HepG2 (cell line): ENCODE measurements around the gene PLA2G2A. TPM values are rescaled to one million over a fixed set of nuclear protein-coding genes. Genes with fewer than 3 reads are reported as not detected.

Experiments
- ATAC-seq: fragments of 200-7000 bp; cut with Tn5 transposase; 3 replicates; pipeline ENCODE4 v1.9.1; 2020; ENCODE audit warnings: mild to moderate bottlenecking, moderate library complexity
- Bru-seq: library from RNA; stranded (reverse); fragments of 400-500 nt; gene quantifications from one replicate; lab custom pipeline; 2021; lab: Mats Ljungman, UMichigan
- BruChase-seq, 2 experiments: library from RNA; stranded (reverse); fragments of 400-500 nt; gene quantifications; one replicate each; lab custom pipeline; 2021; lab: Mats Ljungman, UMichigan
- BruUV-seq: library from RNA; stranded (reverse); fragments of 400-500 nt; replicated peaks from 2 replicates; lab custom pipeline; 2021; lab: Mats Ljungman, UMichigan
- CTCF ChIA-PET: fragments of 300-600 bp; formaldehyde crosslinking; extraction: SDS; loops from one replicate; lab custom pipeline; 2021; ENCODE audit warnings: low total read pairs, inconsistent platforms, low intra/inter-chr PET ratio; lab: Yijun Ruan, JAX
- POLR2A ChIA-PET: fragments of 350-600 bp; sonication (Branson Sonifier 250); formaldehyde crosslinking; loops from one replicate; lab custom pipeline; 2020; ENCODE audit warnings: antibody characterized with exemption, inconsistent platforms; lab: Yijun Ruan, JAX
- DNase-seq: peaks from one replicate; pipeline ENCODE4 v3.0.0-alpha.2; 2015; ENCODE audit warnings: low spot score
- FAIRE-seq: peaks from 3 replicates; lab custom pipeline; 2011; peaks lifted over from hg19 to GRCh38; lab: Jason Lieb, UNC
- H2AFZ ChIP-seq: one replicate; pipeline ENCODE4 v1.6.1; 2011; ENCODE audit warnings: low read length, inconsistent platforms
- H3K27ac ChIP-seq: fragments of 300-600 bp; 3 replicates; pipeline ENCODE4 v1.8.0; 2011; ENCODE audit warnings: mixed run types, mild to moderate bottlenecking, mixed read lengths, low read length, inconsistent platforms; ENCODE audit not compliant: insufficient read depth; ENCODE audit errors: extremely low read length
- H3K27me3 ChIP-seq, 2 experiments: fragments of 200-600 bp in 1 of 2; 2 replicates in 1 of 2; 3 replicates in 1 of 2; pipeline versions ENCODE4 v1.6.0 to v1.8.0; 2011; ENCODE audit warnings: low read length in 2 of 2, mild to moderate bottlenecking in 2 of 2, moderate library complexity in 2 of 2, inconsistent platforms in 1 of 2; ENCODE audit not compliant: insufficient read depth in 2 of 2, control insufficient read depth in 1 of 2
- H3K36me3 ChIP-seq, 2 experiments: fragments of 200-600 bp in 1 of 2; replicated peaks in 1 of 2; 2 replicates in 1 of 2; 3 replicates in 1 of 2; pipeline versions ENCODE4 v1.5.1 to v1.8.0; 2011; ENCODE audit warnings: low read length in 2 of 2, inconsistent platforms in 1 of 2; ENCODE audit not compliant: insufficient read depth in 2 of 2, control insufficient read depth in 1 of 2
- H3K4me1 ChIP-seq: 2 replicates; pipeline ENCODE4 v1.5.1; 2012; ENCODE audit warnings: low read length, inconsistent platforms; ENCODE audit not compliant: insufficient read depth
- H3K4me2 ChIP-seq: 2 replicates; pipeline ENCODE4 v1.6.0; 2011; ENCODE audit warnings: low read depth, low read length, inconsistent platforms
- H3K4me3 ChIP-seq, 3 experiments: fragments of 200-600 bp in 1 of 3; sonication (generic), shearing (Covaris generic) in 1 of 3; replicated peaks in 1 of 3; 2 replicates each; pipeline ENCODE4 v1.5.1; 2011 to 2016; ENCODE audit warnings: low read length in 3 of 3, inconsistent platforms in 2 of 3, low read depth in 2 of 3, mild to moderate bottlenecking in 2 of 3, control low read depth in 1 of 3, mixed read lengths in 1 of 3; ENCODE audit not compliant: insufficient read depth in 1 of 3
- H3K79me2 ChIP-seq: one replicate; pipeline ENCODE4 v1.6.1; 2011; ENCODE audit warnings: low read length, inconsistent platforms; ENCODE audit not compliant: insufficient read depth
- H3K9ac ChIP-seq: 2 replicates; pipeline ENCODE4 v1.6.0; 2011; ENCODE audit warnings: mild to moderate bottlenecking, low read depth, low read length, inconsistent platforms; ENCODE audit not compliant: insufficient read depth
- H3K9me3 ChIP-seq: 2 replicates; pipeline ENCODE4 v1.5.1; 2012; ENCODE audit warnings: mild to moderate bottlenecking, low read length
- H4K20me1 ChIP-seq: 2 replicates; pipeline ENCODE4 v1.6.0; 2011; ENCODE audit warnings: inconsistent platforms, mild to moderate bottlenecking, low read length, moderate library complexity; ENCODE audit not compliant: insufficient read depth
- BATF2 ChIP-seq: sonication (generic); formaldehyde crosslinking; IDR thresholded peaks from 2 replicates; pipeline ENCODE4 v1.8.0; 2022; ENCODE audit warnings: mild to moderate bottlenecking, missing genetic modification reagents, moderate library complexity
- MBD4 ChIP-seq: IDR thresholded peaks from 2 replicates; pipeline ENCODE4 v1.6.1; 2012; ENCODE audit warnings: low read length, inconsistent platforms, borderline replicate concordance
- PAWR ChIP-seq: sonication (generic); formaldehyde crosslinking; IDR thresholded peaks from 2 replicates; pipeline ENCODE4 v1.4.0; 2020; ENCODE audit warnings: missing genetic modification reagents, mild to moderate bottlenecking, borderline replicate concordance
- SAP130 ChIP-seq: IDR thresholded peaks from 2 replicates; pipeline ENCODE4 v1.6.1; 2016; ENCODE audit warnings: low read depth
- SP140L ChIP-seq: sonication (generic); formaldehyde crosslinking; IDR thresholded peaks from 2 replicates; pipeline ENCODE4 v1.4.0; 2020; ENCODE audit warnings: missing genetic modification reagents, borderline replicate concordance
- SP5 ChIP-seq: IDR thresholded peaks from 2 replicates; pipeline ENCODE4 v1.6.1; 2016; ENCODE audit warnings: low read depth, borderline replicate concordance
- TCF12 ChIP-seq, 2 experiments: fragments of 450-650 bp in 1 of 2; sonication (generic) in 1 of 2; formaldehyde crosslinking in 1 of 2; IDR thresholded peaks; 2 replicates each; pipeline versions ENCODE4 v1.6.1 to v1.8.0; 2017 to 2022; ENCODE audit warnings: antibody characterized with exemption in 1 of 2, mild to moderate bottlenecking in 1 of 2, missing genetic modification reagents in 1 of 2, moderate library complexity in 1 of 2
- THAP7 ChIP-seq: sonication (generic); formaldehyde crosslinking; IDR thresholded peaks from 2 replicates; pipeline ENCODE4 v1.8.1; 2023; ENCODE audit warnings: mild to moderate bottlenecking, missing genetic modification reagents
- ZSCAN29 ChIP-seq: sonication (generic); formaldehyde crosslinking; conservative IDR thresholded peaks from 2 replicates; pipeline ENCODE4 v1.4.0; 2020; ENCODE audit warnings: mild to moderate bottlenecking, missing genetic modification reagents
- WGBS: methylation state at CpG from one replicate; pipeline ENCODE4 v1.1.6; 2017; ENCODE audit warnings: low lambda C conversion rate; 5-methylcytosine and 5-hydroxymethylcytosine counted together
- in situ Hi-C: cut with HindIII; loops from 2 replicates; pipeline ENCODE4 v1.10.0; 2017; ENCODE audit warnings: low pct_unique_long_range_greater_than_20kb; ENCODE audit not compliant: extremely low pct_ligation_motif_present
- intact Hi-C: fragments of 100-400 bp; cut with micrococcal nuclease; formaldehyde crosslinking; loops from one replicate; pipeline ENCODE4 v1.10.0; 2022; ENCODE audit not compliant: unreplicated experiment
- long read RNA-seq, 2 experiments: library from RNA in 1 of 2; library from polyadenylated mRNA in 1 of 2; stranded (forward) in 1 of 2; unstranded in 1 of 2; transcript quantifications; one replicate each; pipeline ENCODE4 v2.0.0, GENCODE V29; 2019 to 2022
- polyA minus RNA-seq, 3 experiments: library from RNA; depleted of rRNA, polyadenylated mRNA; stranded (reverse); fragments of >200 nt; gene quantifications; 2 replicates each; pipeline ENCODE4 v1.2.3, GENCODE V29; 2011; ENCODE audit warnings: low replicate concordance in 1 of 3
- polyA plus RNA-seq, 8 experiments: library from polyadenylated mRNA; depleted of rRNA in 3 of 8; stranded (reverse) in 7 of 8; unstranded in 1 of 8; fragments of >200 nt; fragmentation: Illumina TruSeq in 4 of 8; extraction: Trizol in 4 of 8; gene quantifications; 2 replicates each; pipeline versions ENCODE4 v1.2.1 to v1.2.3, GENCODE V29; 2011 to 2016; ENCODE audit warnings: low read depth in 4 of 8, missing spikeins in 1 of 8, mixed read lengths in 1 of 8; ENCODE audit not compliant: insufficient read depth in 1 of 8
- total RNA-seq, 5 experiments: library from RNA; depleted of rRNA; stranded (reverse); fragments of >200 nt; fragmentation: Illumina TruSeq; extraction: Trizol; gene quantifications; 2 replicates each; pipeline ENCODE4 v1.2.3, GENCODE V29; 2016; ENCODE audit warnings: low read depth in 1 of 5
- TF ChIP-seq, protein P1 (sequence below): sonication (generic); formaldehyde crosslinking; IDR thresholded peaks from 2 replicates; pipeline ENCODE4 v1.4.0; 2020; ENCODE audit warnings: mild to moderate bottlenecking, missing genetic modification reagents
- TF ChIP-seq, protein P2 (sequence below): IDR thresholded peaks from 2 replicates; pipeline ENCODE4 v1.6.1; 2016; ENCODE audit warnings: missing genetic modification reagents, missing compliant biosample characterization
- TF ChIP-seq, protein P3 (sequence below): sonication (generic); formaldehyde crosslinking; IDR thresholded peaks from 2 replicates; pipeline ENCODE4 v1.9.0; 2021; ENCODE audit warnings: missing genetic modification reagents, mild to moderate bottlenecking, borderline replicate concordance

PLA2G2A gene, protein sequence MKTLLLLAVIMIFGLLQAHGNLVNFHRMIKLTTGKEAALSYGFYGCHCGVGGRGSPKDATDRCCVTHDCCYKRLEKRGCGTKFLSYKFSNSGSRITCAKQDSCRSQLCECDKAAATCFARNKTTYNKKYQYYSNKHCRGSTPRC
- total RNA-seq (2016; rRNA removed; fragmentation: Illumina TruSeq; extraction: Trizol) (0.35 and 0.77 TPM in 2 replicates), polyA plus RNA-seq (2011; rRNA removed) (15.2 and 30.3 TPM in 2 replicates), polyA minus RNA-seq (2011; rRNA and poly(A)+ RNA removed; ENCODE audit: low replicate concordance) (15.0 TPM in 1 of 2 replicates, not detected in the other), Bru-seq, nascent RNA (percentile 34 among the genes with signal in this experiment), BruChase-seq, experiment 1, labeled RNA remaining after a 6-hour chase (percentile 38 among the genes with signal in this experiment), BruChase-seq, experiment 2, labeled RNA remaining after a 2-hour chase (percentile 33 among the genes with signal in this experiment)
- total RNA-seq (2016; cell fraction: cytosol; rRNA removed; fragmentation: Illumina TruSeq; extraction: Trizol; ENCODE audit: low read depth), result 0.62 and 0.81 TPM in 2 replicates
- 0.50 and 0.54 TPM in 2 replicates for total RNA-seq (2016; cell fraction: insoluble cytoplasmic fraction; rRNA removed; fragmentation: Illumina TruSeq; extraction: Trizol)
- total RNA-seq (2016; cell fraction: membrane; rRNA removed; fragmentation: Illumina TruSeq; extraction: Trizol), result 0.62 TPM in 2 replicates
- 0.87 and 1.2 TPM in 2 replicates for total RNA-seq (2016; cell fraction: nucleus; rRNA removed; fragmentation: Illumina TruSeq; extraction: Trizol)
- polyA plus RNA-seq (2011; cell fraction: cytosol; rRNA removed), result 29.8 and 39.3 TPM in 2 replicates
- 6.5 and 8.5 TPM in 2 replicates for polyA plus RNA-seq (2011; cell fraction: nucleus; rRNA removed)
- polyA plus RNA-seq (2012), result 1.8 and 14.7 TPM in 2 replicates
- polyA plus RNA-seq (2016; cell fraction: cytosol; fragmentation: Illumina TruSeq; extraction: Trizol; ENCODE audit: low read depth), result 2.7 and 4.0 TPM in 2 replicates
- polyA plus RNA-seq (2016; cell fraction: insoluble cytoplasmic fraction; fragmentation: Illumina TruSeq; extraction: Trizol; ENCODE audit: low read depth), result 3.4 and 6.1 TPM in 2 replicates
- 3.0 and 3.6 TPM in 2 replicates for polyA plus RNA-seq (2016; cell fraction: membrane; fragmentation: Illumina TruSeq; extraction: Trizol; ENCODE audit: low read depth)
- polyA plus RNA-seq (2016; cell fraction: nucleus; fragmentation: Illumina TruSeq; extraction: Trizol; ENCODE audit: insufficient read depth, low read depth), result 8.8 and 12.2 TPM in 2 replicates
- polyA minus RNA-seq (2011; cell fraction: cytosol; rRNA and poly(A)+ RNA removed), result 11.4 and 11.5 TPM in 2 replicates
- 3.3 and 4.6 TPM in 2 replicates for polyA minus RNA-seq (2011; cell fraction: nucleus; rRNA and poly(A)+ RNA removed)
- long read RNA-seq, experiment 1, partial matches to known transcripts, result 0 of 2 reads
- long read RNA-seq, experiment 1, other reads (novel, unspliced or antisense), result 0 of 2 reads
- long read RNA-seq, experiment 2, transcript PLA2G2A-202 (5 exons, 974 nt), result major isoform, 35 of 82 reads
- long read RNA-seq, experiment 2, partial matches to known transcripts, result 31 of 82 reads
- long read RNA-seq, experiment 2, other reads (novel, unspliced or antisense), result 13 of 82 reads

DNA sequence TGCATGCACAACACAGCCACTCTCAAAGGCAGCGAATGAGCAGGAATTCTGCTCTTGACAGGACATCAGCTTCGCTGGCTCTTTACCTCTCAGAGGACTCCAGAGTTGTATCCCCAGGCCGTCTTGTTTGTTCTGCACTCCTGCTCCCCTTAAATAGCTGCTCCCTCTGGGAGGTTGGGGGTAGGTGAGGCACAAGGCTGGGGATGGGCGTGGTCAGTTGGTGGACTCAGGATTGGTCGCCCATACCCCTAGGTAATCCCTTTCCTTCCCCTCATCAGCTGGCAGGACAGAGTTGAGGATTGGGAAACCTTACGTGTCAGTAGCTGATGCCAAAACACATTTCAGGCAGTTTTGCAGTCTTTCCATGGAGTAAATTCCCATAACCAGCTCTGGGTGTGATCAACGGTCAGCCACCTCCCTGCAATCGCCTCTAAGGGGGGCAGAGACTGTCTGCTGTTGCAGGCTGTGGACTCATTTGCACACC is at the start of gene PLA2G2A:
Gene PLA2G2A (minus strand): TSS at position 125 of the 484 bp plus-strand sequence. CDS start 845 bp downstream, outside the sequence.
- in situ Hi-C loops (loop anchor here (10.0 kb wide), 1 partner anchor 215 kb away; no protein-coding TSS in a partner anchor), intact Hi-C loops (no loop called here)
- H3K4me1 ChIP-seq, result peaks cover 88% of the 10 kb centered on the region
- no peaks in the 10 kb centered on the region for H3K9me3 ChIP-seq
- FAIRE-seq, result no peak
- no peaks in the 10 kb centered on the region for H3K36me3 ChIP-seq
- H2AFZ ChIP-seq, result no peak within 1 kb of the TSS
- ATAC-seq, result no peak
- CTCF ChIA-PET, result no interaction called here
- peak within 1 kb of the TSS; percentile 67 for H3K27ac ChIP-seq
- peak; percentile 15 for DNase-seq
- H4K20me1 ChIP-seq, result no peaks in the 10 kb centered on the region
- no peak within 1 kb of the TSS for H3K4me3 ChIP-seq
- H3K79me2 ChIP-seq, result no peaks in the 10 kb centered on the region
- no peaks in the 10 kb centered on the region for H3K27me3 ChIP-seq
- no peak for TF ChIP-seq BATF2 (CRISPR knock-in tag)
- TF ChIP-seq, protein P1, sequence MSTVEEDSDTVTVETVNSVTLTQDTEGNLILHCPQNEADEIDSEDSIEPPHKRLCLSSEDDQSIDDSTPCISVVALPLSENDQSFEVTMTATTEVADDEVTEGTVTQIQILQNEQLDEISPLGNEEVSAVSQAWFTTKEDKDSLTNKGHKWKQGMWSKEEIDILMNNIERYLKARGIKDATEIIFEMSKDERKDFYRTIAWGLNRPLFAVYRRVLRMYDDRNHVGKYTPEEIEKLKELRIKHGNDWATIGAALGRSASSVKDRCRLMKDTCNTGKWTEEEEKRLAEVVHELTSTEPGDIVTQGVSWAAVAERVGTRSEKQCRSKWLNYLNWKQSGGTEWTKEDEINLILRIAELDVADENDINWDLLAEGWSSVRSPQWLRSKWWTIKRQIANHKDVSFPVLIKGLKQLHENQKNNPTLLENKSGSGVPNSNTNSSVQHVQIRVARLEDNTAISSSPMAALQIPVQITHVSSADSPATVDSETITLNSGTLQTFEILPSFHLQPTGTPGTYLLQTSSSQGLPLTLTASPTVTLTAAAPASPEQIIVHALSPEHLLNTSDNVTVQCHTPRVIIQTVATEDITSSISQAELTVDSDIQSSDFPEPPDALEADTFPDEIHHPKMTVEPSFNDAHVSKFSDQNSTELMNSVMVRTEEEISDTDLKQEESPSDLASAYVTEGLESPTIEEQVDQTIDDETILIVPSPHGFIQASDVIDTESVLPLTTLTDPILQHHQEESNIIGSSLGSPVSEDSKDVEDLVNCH, result no peak
- TF ChIP-seq, protein P2, sequence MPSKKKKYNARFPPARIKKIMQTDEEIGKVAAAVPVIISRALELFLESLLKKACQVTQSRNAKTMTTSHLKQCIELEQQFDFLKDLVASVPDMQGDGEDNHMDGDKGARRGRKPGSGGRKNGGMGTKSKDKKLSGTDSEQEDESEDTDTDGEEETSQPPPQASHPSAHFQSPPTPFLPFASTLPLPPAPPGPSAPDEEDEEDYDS, result no peak
- TF ChIP-seq TCF12 (IDR thresholded peaks at IDR 0.05), result no peak
- no peak for TF ChIP-seq TCF12 (CRISPR knock-in tag; IDR thresholded peaks at IDR 0.05)
- TF ChIP-seq THAP7 (CRISPR knock-in tag), result no peak
- no peak for TF ChIP-seq SP5 (CRISPR knock-in tag)
- TF ChIP-seq SAP130 (CRISPR knock-in tag), result no peak
- no peak for TF ChIP-seq PAWR
- TF ChIP-seq, protein P3, sequence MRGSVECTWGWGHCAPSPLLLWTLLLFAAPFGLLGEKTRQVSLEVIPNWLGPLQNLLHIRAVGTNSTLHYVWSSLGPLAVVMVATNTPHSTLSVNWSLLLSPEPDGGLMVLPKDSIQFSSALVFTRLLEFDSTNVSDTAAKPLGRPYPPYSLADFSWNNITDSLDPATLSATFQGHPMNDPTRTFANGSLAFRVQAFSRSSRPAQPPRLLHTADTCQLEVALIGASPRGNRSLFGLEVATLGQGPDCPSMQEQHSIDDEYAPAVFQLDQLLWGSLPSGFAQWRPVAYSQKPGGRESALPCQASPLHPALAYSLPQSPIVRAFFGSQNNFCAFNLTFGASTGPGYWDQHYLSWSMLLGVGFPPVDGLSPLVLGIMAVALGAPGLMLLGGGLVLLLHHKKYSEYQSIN, result no peak
- no peak for TF ChIP-seq ZSCAN29 (CRISPR knock-in tag)
- no peak for TF ChIP-seq MBD4
- TF ChIP-seq SP140L (CRISPR knock-in tag), result no peak
- WGBS, result 88% methylated on average over 7 of the region's 8 CpGs
- H3K4me2 ChIP-seq, result peak within 1 kb of the TSS; percentile 74
- peak within 1 kb of the TSS; percentile 66 for H3K9ac ChIP-seq
- no TSS peak for BruUV-seq
- POLR2A ChIA-PET, result no interaction called here
